ENCODE measurements around the gene MARVELD2. TPM values are rescaled to one million over a fixed set of nuclear protein-coding genes. Genes with fewer than 3 reads are reported as not detected.

The MARVELD2 gene
- total and polyA plus RNA-seq, 9 of the 15 experiments (the other 6 are each of a cell fraction or from before 2014, with no cell fraction given), result 0.03 to 0.29 (median 0.06) TPM; not detected in 3

DNA sequence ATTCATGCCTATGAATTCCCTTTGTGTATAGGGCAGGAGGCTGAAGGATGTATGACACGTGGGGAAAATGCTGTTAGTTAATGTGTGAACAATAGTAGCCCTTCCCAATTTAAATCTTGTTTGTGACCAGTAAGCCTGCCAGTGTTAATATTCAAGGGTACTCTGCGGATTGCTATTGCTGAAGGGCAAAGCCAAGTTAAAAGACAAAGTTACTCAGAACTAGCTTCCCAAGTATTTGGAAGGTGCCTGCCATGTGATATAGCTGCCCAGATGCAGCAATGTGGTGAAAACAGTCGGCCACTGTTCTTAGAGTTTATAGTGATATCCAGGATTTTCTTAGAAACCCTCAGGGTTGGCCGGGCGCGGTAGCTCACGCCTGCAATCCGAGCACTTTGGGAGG is 34.6 kb downstream of the MARVELD2 start:
- no peak overlapping the region for H3K4me2 ChIP-seq (ENCODE audit: insufficient read depth, low read length)
- 35% methylated on average over 8 of the region's 8 CpGs for WGBS (ENCODE audit: insufficient coverage, low coverage, missing lambda C conversion rate)
- no peaks in the 10 kb centered on the region for H4K20me1 ChIP-seq (replicated peaks; ENCODE audit: control insufficient read depth, insufficient read depth, low read length)
- no peak for ATAC-seq
- no peak for TF ChIP-seq GATAD2A (IDR thresholded peaks at IDR 0.05)
- TF ChIP-seq, protein P1, sequence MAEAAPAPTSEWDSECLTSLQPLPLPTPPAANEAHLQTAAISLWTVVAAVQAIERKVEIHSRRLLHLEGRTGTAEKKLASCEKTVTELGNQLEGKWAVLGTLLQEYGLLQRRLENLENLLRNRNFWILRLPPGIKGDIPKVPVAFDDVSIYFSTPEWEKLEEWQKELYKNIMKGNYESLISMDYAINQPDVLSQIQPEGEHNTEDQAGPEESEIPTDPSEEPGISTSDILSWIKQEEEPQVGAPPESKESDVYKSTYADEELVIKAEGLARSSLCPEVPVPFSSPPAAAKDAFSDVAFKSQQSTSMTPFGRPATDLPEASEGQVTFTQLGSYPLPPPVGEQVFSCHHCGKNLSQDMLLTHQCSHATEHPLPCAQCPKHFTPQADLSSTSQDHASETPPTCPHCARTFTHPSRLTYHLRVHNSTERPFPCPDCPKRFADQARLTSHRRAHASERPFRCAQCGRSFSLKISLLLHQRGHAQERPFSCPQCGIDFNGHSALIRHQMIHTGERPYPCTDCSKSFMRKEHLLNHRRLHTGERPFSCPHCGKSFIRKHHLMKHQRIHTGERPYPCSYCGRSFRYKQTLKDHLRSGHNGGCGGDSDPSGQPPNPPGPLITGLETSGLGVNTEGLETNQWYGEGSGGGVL (CRISPR knock-in tag; IDR thresholded peaks at IDR 0.05), result no peak
- no peak for TF ChIP-seq TOE1 (IDR thresholded peaks at IDR 0.05; ENCODE audit: borderline replicate concordance)
- TF ChIP-seq TOE1 (CRISPR knock-in tag; IDR thresholded peaks at IDR 0.05; ENCODE audit: borderline replicate concordance, low read depth), result no peak
- no peak for TF ChIP-seq FOXM1 (IDR thresholded peaks at IDR 0.05; ENCODE audit: low read depth)
- TF ChIP-seq FOXM1 (CRISPR knock-in tag; IDR thresholded peaks at IDR 0.05; ENCODE audit: low read depth), result no peak
- no peak for TF ChIP-seq RBM14 (IDR thresholded peaks at IDR 0.05; ENCODE audit: borderline replicate concordance, insufficient read depth, low read depth, low read length)
- ChIA-PET POLR2A (no interaction called here), CTCF (ENCODE audit: low intra/inter-chr PET ratio) (no interaction called here)
- intact Hi-C loops (cut with micrococcal nuclease) (no loop called here), in situ Hi-C loops (cut with MboI) (no loop called here)
- 0 out of 5 replicates have a peak, but pooled peaks cover 0 to 5% of the 10 kb centered on the region in 2 experiments for H3K27me3 ChIP-seq (ENCODE audit: control insufficient read depth in 2 of 2, insufficient read depth in 2 of 2, low read length in 2 of 2)
- H3K36me3 ChIP-seq (ENCODE audit: control insufficient read depth, insufficient read depth, low read length), result no peaks in the 10 kb centered on the region
- H3K9me3 ChIP-seq (replicated peaks; ENCODE audit: control insufficient read depth, insufficient read depth, low read depth, low read length), result no peaks in the 10 kb centered on the region
- H3K4me3 ChIP-seq, result no peak overlapping the region
- H3K79me2 ChIP-seq (ENCODE audit: control insufficient read depth, insufficient read depth, low read length), result no peaks in the 10 kb centered on the region
- no peak overlapping the region for H3K27ac ChIP-seq (ENCODE audit: extremely low read depth, low read depth, low read length)
- no peaks in the 10 kb centered on the region for H3K9me1 ChIP-seq (ENCODE audit: control insufficient read depth, insufficient read depth, low read length)
- DNase-seq (ENCODE audit: extremely low read depth in 1 of 4, low spot score in 3 of 4), result no peak
- no peak overlapping the region for H2AFZ ChIP-seq (ENCODE audit: low read depth, low read length)
- no peaks in the 10 kb centered on the region for H3K4me1 ChIP-seq (replicated peaks in 1 of 2; ENCODE audit: control insufficient read depth in 2 of 2, insufficient read depth in 2 of 2, low read length in 2 of 2)
- no peak overlapping the region for H3K9ac ChIP-seq (ENCODE audit: insufficient read depth in 1 of 2, low read depth in 2 of 2, low read length in 2 of 2)
- BruUV-seq (replicated peaks), result no TSS peak
- no peak for FAIRE-seq

Data from K562 (cell line).